Measurements from ENCODE around the gene FIZ1. TPM values are rescaled to one million over a fixed set of nuclear protein-coding genes. Genes with fewer than 3 reads are reported as not detected.

The FIZ1 gene
- total and polyA plus RNA-seq, 2 donors from 2014 or later: 11.9 to 17.9 TPM

GRCh38 chr19:55566823-55567222 lies 32.5 kb downstream of the FIZ1 start:
- Histone ChIP-seq H3K9me3 (ENCODE audit: control insufficient read depth in 2 of 3, insufficient read depth in 1 of 3, low read length in 3 of 3) (no peaks in the 10 kb centered on the region), H3K27ac (ENCODE audit: low read depth in 2 of 2, low read length in 2 of 2) (no peak overlapping the region), H3K4me1 (ENCODE audit: control insufficient read depth in 2 of 3, insufficient read depth in 2 of 3, low read depth in 1 of 3, low read length in 3 of 3) (no peaks in the 10 kb centered on the region), H3K36me3 (ENCODE audit: control insufficient read depth in 2 of 3, insufficient read depth in 3 of 3, low read length in 3 of 3) (no peaks in the 10 kb centered on the region), H3K9ac (ENCODE audit: low read length in 3 of 3) (no peak overlapping the region), H3K27me3 (ENCODE audit: control insufficient read depth, insufficient read depth, low read length) (no peaks in the 10 kb centered on the region), H3K4me3 (ENCODE audit: low read length in 3 of 3) (no peak overlapping the region)
- DNase-seq: peak in 2 of 5 donors; percentile 71 to 75
- no peak for FAIRE-seq
- TF ChIP-seq, protein P1, sequence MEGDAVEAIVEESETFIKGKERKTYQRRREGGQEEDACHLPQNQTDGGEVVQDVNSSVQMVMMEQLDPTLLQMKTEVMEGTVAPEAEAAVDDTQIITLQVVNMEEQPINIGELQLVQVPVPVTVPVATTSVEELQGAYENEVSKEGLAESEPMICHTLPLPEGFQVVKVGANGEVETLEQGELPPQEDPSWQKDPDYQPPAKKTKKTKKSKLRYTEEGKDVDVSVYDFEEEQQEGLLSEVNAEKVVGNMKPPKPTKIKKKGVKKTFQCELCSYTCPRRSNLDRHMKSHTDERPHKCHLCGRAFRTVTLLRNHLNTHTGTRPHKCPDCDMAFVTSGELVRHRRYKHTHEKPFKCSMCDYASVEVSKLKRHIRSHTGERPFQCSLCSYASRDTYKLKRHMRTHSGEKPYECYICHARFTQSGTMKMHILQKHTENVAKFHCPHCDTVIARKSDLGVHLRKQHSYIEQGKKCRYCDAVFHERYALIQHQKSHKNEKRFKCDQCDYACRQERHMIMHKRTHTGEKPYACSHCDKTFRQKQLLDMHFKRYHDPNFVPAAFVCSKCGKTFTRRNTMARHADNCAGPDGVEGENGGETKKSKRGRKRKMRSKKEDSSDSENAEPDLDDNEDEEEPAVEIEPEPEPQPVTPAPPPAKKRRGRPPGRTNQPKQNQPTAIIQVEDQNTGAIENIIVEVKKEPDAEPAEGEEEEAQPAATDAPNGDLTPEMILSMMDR (IDR thresholded peaks at IDR 0.05; ENCODE audit: borderline replicate concordance, extremely low read depth, insufficient read depth): no peak
- intact Hi-C loops (cut with DNase I): no loop called here

DNA sequence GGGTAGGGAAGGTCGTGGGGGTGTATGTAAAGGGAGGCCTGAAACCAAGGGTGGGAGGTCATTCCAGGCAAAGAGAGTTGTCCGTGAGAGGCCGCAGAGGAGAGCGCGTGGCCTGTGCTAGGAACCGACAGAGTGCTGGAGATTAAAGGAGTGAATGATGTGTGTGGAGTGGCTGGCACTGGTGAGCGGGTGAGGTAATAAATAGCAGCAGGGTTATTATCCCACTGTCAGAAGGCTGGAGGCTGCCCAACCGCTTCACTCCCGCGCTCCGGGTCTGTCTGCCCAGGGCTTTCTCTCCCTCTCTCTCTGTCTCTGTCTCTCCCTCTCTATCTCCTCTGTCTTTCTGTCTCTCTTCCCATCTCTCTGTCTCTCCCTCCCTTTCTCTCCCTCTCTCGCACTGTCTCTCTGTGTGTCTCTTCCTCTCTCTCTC lies 36.0 kb downstream of the FIZ1 start:
- Histone ChIP-seq H3K9ac (ENCODE audit: low read length in 3 of 3) (no peak overlapping the region), H3K27me3 (ENCODE audit: control insufficient read depth, insufficient read depth, low read length) (no peaks in the 10 kb centered on the region), H3K4me3 (ENCODE audit: low read length in 3 of 3) (no peak overlapping the region), H3K27ac (ENCODE audit: low read depth in 2 of 2, low read length in 2 of 2) (no peak overlapping the region), H3K36me3 (ENCODE audit: control insufficient read depth in 2 of 3, insufficient read depth in 3 of 3, low read length in 3 of 3) (no peaks in the 10 kb centered on the region), H3K4me1 (ENCODE audit: control insufficient read depth in 2 of 3, insufficient read depth in 2 of 3, low read depth in 1 of 3, low read length in 3 of 3) (no peaks in the 10 kb centered on the region), H3K9me3 (ENCODE audit: control insufficient read depth in 2 of 3, insufficient read depth in 1 of 3, low read length in 3 of 3) (no peaks in the 10 kb centered on the region)
- TF ChIP-seq, protein P1 (IDR thresholded peaks at IDR 0.05; ENCODE audit: borderline replicate concordance, extremely low read depth, insufficient read depth): no peak
- intact Hi-C loops (cut with DNase I): no loop called here
- no peak for FAIRE-seq
- DNase-seq: peak in 4 of 5 donors; percentile 54 to 72 (median 60)

- intact Hi-C loops (cut with DNase I): no loop called here
- no peak for FAIRE-seq
Observed at GRCh38 chr19:55559684-55560083, 39.6 kb downstream of the FIZ1 start.

More at GRCh38 chr19:55559684-55560083, 39.6 kb downstream of the FIZ1 start:
- no peak for DNase-seq
- Histone ChIP-seq H3K27me3 (ENCODE audit: control insufficient read depth, insufficient read depth, low read length) (no peaks in the 10 kb centered on the region), H3K27ac (ENCODE audit: low read depth in 2 of 2, low read length in 2 of 2) (no peak overlapping the region), H3K36me3 (ENCODE audit: control insufficient read depth in 2 of 3, insufficient read depth in 3 of 3, low read length in 3 of 3) (no peaks in the 10 kb centered on the region), H3K9ac (ENCODE audit: low read length in 3 of 3) (no peak overlapping the region), H3K9me3 (ENCODE audit: control insufficient read depth in 2 of 3, insufficient read depth in 1 of 3, low read length in 3 of 3) (no peaks in the 10 kb centered on the region), H3K4me1 (ENCODE audit: control insufficient read depth in 2 of 3, insufficient read depth in 2 of 3, low read depth in 1 of 3, low read length in 3 of 3) (no peaks in the 10 kb centered on the region), H3K4me3 (ENCODE audit: low read length in 3 of 3) (no peak overlapping the region)
- TF ChIP-seq, protein P1 (IDR thresholded peaks at IDR 0.05; ENCODE audit: borderline replicate concordance, extremely low read depth, insufficient read depth): no peak
